HG02870 (cell line): ENCODE measurements around the gene RNASE4.
"Not testable (repeated sequence)": the region's sequence is repeated elsewhere in the genome, so short reads cannot be mapped to it uniquely, and the experiment has no call there.

ENCODE experiments used
- ATAC-seq: cut with Tn5 transposase; IDR thresholded peaks from one replicate; pipeline ENCODE4 v1.9.1; 2021; ENCODE audit warnings: mild to moderate bottlenecking, moderate library complexity; ENCODE audit not compliant: unreplicated experiment

The RNASE4 gene

GRCh38 chr14:20697273-20698017 lies 13.1 kb downstream of the RNASE4 start:
- no peak for ATAC-seq

- ATAC-seq, result no peak
Measured at GRCh38 chr14:20698018-20698329, 13.6 kb downstream of the RNASE4 start.

GRCh38 chr14:20698934-20699333 lies 14.6 kb downstream of the RNASE4 start:
- ATAC-seq, result no peak

- ATAC-seq, result no peak
Measured at GRCh38 chr14:20699931-20700330, 15.6 kb downstream of the RNASE4 start.

GRCh38 chr14:20700965-20701364 lies 16.6 kb downstream of the RNASE4 start:
- not testable (repeated sequence) for ATAC-seq

GRCh38 chr14:20706657-20707355 lies 22.4 kb downstream of the RNASE4 start:
- ATAC-seq, result no peak

- ATAC-seq, result no peak
Measured at GRCh38 chr14:20707622-20708021, 23.3 kb downstream of the RNASE4 start.

GRCh38 chr14:20711261-20711660 lies 26.9 kb downstream of the RNASE4 start:
- ATAC-seq, result no peak

- no peak for ATAC-seq
Measured at GRCh38 chr14:20711685-20712084, 27.3 kb downstream of the RNASE4 start.

GRCh38 chr14:20712904-20713303 lies 28.5 kb downstream of the RNASE4 start:
- ATAC-seq, result no peak

GRCh38 chr14:20714593-20715250 lies 30.4 kb downstream of the RNASE4 start:
- ATAC-seq, result no peak

- ATAC-seq, result no peak
Measured at GRCh38 chr14:20719777-20720176, 35.4 kb downstream of the RNASE4 start.

GRCh38 chr14:20720741-20721140 lies 36.4 kb downstream of the RNASE4 start:
- no peak for ATAC-seq

GRCh38 chr14:20722016-20722415 lies 37.7 kb downstream of the RNASE4 start:
- no peak for ATAC-seq

GRCh38 chr14:20723488-20723887 lies 39.1 kb downstream of the RNASE4 start:
- ATAC-seq, result no peak

- not testable (repeated sequence) for ATAC-seq
Measured at GRCh38 chr14:20726121-20726520, 41.8 kb downstream of the RNASE4 start.

- no peak for ATAC-seq
Measured at GRCh38 chr14:20726531-20726930, 42.2 kb downstream of the RNASE4 start.

GRCh38 chr14:20730891-20731290 lies 46.5 kb downstream of the RNASE4 start:
- ATAC-seq, result no peak

- no peak for ATAC-seq
Measured at GRCh38 chr14:20732477-20732876, 48.1 kb downstream of the RNASE4 start.

- ATAC-seq, result no peak
Measured at GRCh38 chr14:20732979-20733635, 48.7 kb downstream of the RNASE4 start.

- ATAC-seq, result no peak
Measured at GRCh38 chr14:20733684-20734429, 49.5 kb downstream of the RNASE4 start.
